SK-N-MC (cell line): ENCODE data around the gene PABPN1.

Source experiments
- EZH2 ChIP-seq: fragments of 200-600 bp; sonication (generic); IDR thresholded peaks from one replicate; pipeline ENCODE4 v1.6.1; 2017; ENCODE audit warnings: antibody characterized with exemption
- FOXP2 ChIP-seq: optimal IDR thresholded peaks from 2 replicates; pipeline ENCODE3; 2011; ENCODE audit warnings: mild to moderate bottlenecking, moderate library complexity; ENCODE audit not compliant: insufficient read depth; ENCODE audit errors: extremely low read length, control extremely low read depth
- POLR2AphosphoS5 ChIP-seq: IDR thresholded peaks from 2 replicates; pipeline ENCODE4 v1.6.1; 2012; ENCODE audit warnings: mild to moderate bottlenecking, low read depth, low read length, borderline replicate concordance

DNA sequence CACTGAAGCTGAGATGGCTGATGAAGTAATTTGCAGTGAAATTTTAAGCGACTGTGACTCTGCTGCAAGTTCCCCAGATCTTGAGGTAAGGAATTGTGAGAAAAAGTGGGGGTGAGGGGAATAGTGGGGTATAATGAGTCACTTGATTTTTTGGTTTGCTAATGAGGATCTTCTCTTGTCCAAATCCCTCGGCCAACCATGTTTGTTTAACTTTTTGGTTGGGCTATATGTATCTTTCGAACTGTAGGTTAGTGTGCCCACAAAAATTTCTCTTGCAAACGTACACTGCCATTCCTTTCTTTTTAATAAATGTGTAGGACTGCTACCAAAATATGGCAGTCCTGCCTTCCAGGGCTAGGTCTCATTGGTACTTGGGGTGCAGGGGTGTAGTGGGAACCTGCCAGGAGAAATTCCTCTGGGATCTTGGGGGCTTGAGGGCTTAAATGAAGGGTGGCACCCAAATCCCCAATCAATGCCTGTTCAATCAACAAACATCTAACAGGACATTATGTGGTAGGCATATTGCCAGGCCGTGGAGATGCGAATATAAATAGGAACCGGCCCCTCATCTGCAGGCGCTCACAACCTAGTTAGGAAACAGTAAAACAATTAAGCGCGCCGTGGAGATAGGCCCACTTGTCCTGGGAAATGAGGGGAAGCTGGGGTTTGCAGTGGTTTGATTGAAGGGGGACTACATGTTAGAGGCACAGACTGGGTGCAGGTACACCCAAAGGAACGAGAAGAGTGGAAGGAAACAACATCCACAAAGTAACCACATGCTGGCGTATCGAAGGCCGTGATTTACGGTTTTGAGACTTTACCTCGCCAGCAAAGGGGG, 1.3 kb upstream of the PABPN1 start:
- TF ChIP-seq FOXP2 = no peak
- TF ChIP-seq POLR2AphosphoS5 = no peak
- TF ChIP-seq EZH2 = no peak
